HCT116 (cell line): Measurements from ENCODE around the gene NRIP3. TPM values are rescaled to one million over a fixed set of nuclear protein-coding genes. Genes with fewer than 3 reads are reported as not detected.
A peak's percentile ranks its signal among the peaks of the same experiment; 100 is the strongest.

ENCODE experiments used
- ATAC-seq: fragments of 200-7000 bp; cut with Tn5 transposase; 2 replicates; pipeline ENCODE4 v1.9.1; 2020; ENCODE audit warnings: mild to moderate bottlenecking, moderate library complexity
- BruUV-seq: library from RNA; stranded (reverse); fragments of 400-500 nt; replicated peaks from 2 replicates; lab custom pipeline; 2021; lab: Mats Ljungman, UMichigan
- CTCF ChIA-PET: fragments of 300-600 bp; sonication (Branson Sonifier 250); formaldehyde crosslinking; loops from one replicate; lab custom pipeline; 2021; ENCODE audit warnings: antibody characterized with exemption; lab: Charles Lee
- POLR2A ChIA-PET: fragments of 300-600, 350-600 bp; sonication (Branson Sonifier 250); formaldehyde crosslinking; loops from one replicate; lab custom pipeline; 2021; ENCODE audit warnings: antibody characterized with exemption; lab: Charles Lee
- RAD21 ChIA-PET, 2 experiments: fragments of 300-600 bp; sonication (Branson Sonifier 250); formaldehyde crosslinking; loops; one replicate each; lab custom pipeline; 2023; ENCODE audit warnings: low total read pairs in 2 of 2; ENCODE audit not compliant: uncharacterized antibody in 2 of 2, unreplicated experiment in 2 of 2, low non-redundant PET in 1 of 2; lab: Charles Lee
- DNase-seq: peaks from one replicate; pipeline ENCODE4 v3.0.0-alpha.2; 2010; ENCODE audit warnings: low read depth, low spot score
- H2AFZ ChIP-seq: fragments of 200-600 bp; shearing (Covaris generic), sonication (generic); 2 replicates; pipeline ENCODE4 v1.6.1; 2017; ENCODE audit warnings: low read depth, mixed run types, mixed read lengths, antibody characterized with exemption, low read length; ENCODE audit not compliant: poor library complexity, severe bottlenecking
- H3K27ac ChIP-seq: 2 replicates; pipeline ENCODE4 v1.5.1; 2012; ENCODE audit warnings: low read depth, low read length
- H3K27me3 ChIP-seq: fragments of 200-600 bp; sonication (generic); 2 replicates; pipeline ENCODE4 v1.6.1; 2016; ENCODE audit warnings: mixed run types, low read length, mixed read lengths; ENCODE audit not compliant: insufficient read depth
- H3K36me3 ChIP-seq, 2 experiments: fragments of 200-500 bp in 1 of 2; fragments of 200-600 bp in 1 of 2; sonication (Bioruptor generic) in 1 of 2; sonication (generic) in 1 of 2; 2 replicates each; pipeline versions ENCODE4 v1.5.1 to v1.6.1; 2014 to 2016; ENCODE audit warnings: low read length in 2 of 2, inconsistent platforms in 1 of 2, mixed read lengths in 1 of 2, mixed run types in 1 of 2; ENCODE audit not compliant: insufficient read depth in 2 of 2, control insufficient read depth in 1 of 2
- H3K4me1 ChIP-seq, 2 experiments: fragments of 200-600 bp in 1 of 2; sonication (generic) in 1 of 2; 2 replicates each; pipeline versions ENCODE4 v1.5.1 to v1.6.1; 2012 to 2017; ENCODE audit warnings: low read length in 2 of 2, inconsistent platforms in 1 of 2, mild to moderate bottlenecking in 1 of 2, mixed read lengths in 1 of 2, mixed run types in 1 of 2, moderate library complexity in 1 of 2; ENCODE audit not compliant: insufficient read depth in 2 of 2, control insufficient read depth in 1 of 2
- H3K4me2 ChIP-seq: fragments of 200-600 bp; sonication (generic); 2 replicates; pipeline ENCODE4 v1.6.1; 2017; ENCODE audit warnings: mixed run types, low read length, mixed read lengths
- H3K4me3 ChIP-seq, 2 experiments: fragments of 200-600 bp in 1 of 2; sonication (generic) in 1 of 2; replicated peaks in 1 of 2; 2 replicates each; pipeline ENCODE4 v1.5.1; 2011 to 2016; ENCODE audit warnings: low read length in 2 of 2, control low read depth in 1 of 2, low read depth in 1 of 2, mild to moderate bottlenecking in 1 of 2, mixed read lengths in 1 of 2, mixed run types in 1 of 2
- H3K79me2 ChIP-seq: fragments of 200-600 bp; sonication (generic); 2 replicates; pipeline ENCODE4 v1.6.1; 2017; ENCODE audit warnings: mild to moderate bottlenecking, mixed run types, low read length, moderate library complexity, mixed read lengths; ENCODE audit not compliant: insufficient read depth
- H3K9ac ChIP-seq: fragments of 200-600 bp; sonication (generic); 2 replicates; pipeline ENCODE4 v1.6.1; 2016; ENCODE audit warnings: low read length, mixed read lengths
- H3K9me2 ChIP-seq: fragments of 200-600 bp; sonication (generic), shearing (Covaris generic); 2 replicates; pipeline ENCODE4 v1.6.1; 2017; ENCODE audit warnings: mixed run types, mild to moderate bottlenecking, moderate library complexity; ENCODE audit not compliant: insufficient read depth
- H3K9me3 ChIP-seq, 2 experiments: fragments of 200-500 bp in 1 of 2; fragments of 200-600 bp in 1 of 2; sonication (Bioruptor generic) in 1 of 2; sonication (generic) in 1 of 2; 2 replicates each; pipeline ENCODE4 v1.6.1; 2014 to 2017; ENCODE audit warnings: low read length in 2 of 2, mixed read lengths in 2 of 2, inconsistent platforms in 1 of 2, low read depth in 1 of 2, mild to moderate bottlenecking in 1 of 2, mixed run types in 1 of 2, moderate library complexity in 1 of 2; ENCODE audit not compliant: control insufficient read depth in 1 of 2, insufficient read depth in 1 of 2
- H4K20me1 ChIP-seq: fragments of 200-600 bp; sonication (generic), shearing (Covaris generic); 2 replicates; pipeline ENCODE4 v1.6.1; 2017; ENCODE audit warnings: mixed run types, mild to moderate bottlenecking, moderate library complexity; ENCODE audit not compliant: insufficient read depth
- EGR1 ChIP-seq: IDR thresholded peaks from 2 replicates; pipeline ENCODE4 v1.6.1; 2012; ENCODE audit warnings: low read depth
- ELF1 ChIP-seq: IDR thresholded peaks from 2 replicates; pipeline ENCODE4 v1.6.1; 2012; ENCODE audit warnings: low read depth, borderline replicate concordance
- EZH2 ChIP-seq: fragments of 200-600 bp; sonication (generic); IDR thresholded peaks from 2 replicates; pipeline ENCODE4 v1.6.1; 2017; ENCODE audit warnings: antibody characterized with exemption, mixed run types
- EZH2phosphoT487 ChIP-seq: fragments of 200-600 bp; IDR thresholded peaks from 2 replicates; pipeline ENCODE4 v1.6.1; 2018; ENCODE audit warnings: antibody characterized with exemption, borderline replicate concordance
- FOSL1 ChIP-seq: IDR thresholded peaks from 2 replicates; pipeline ENCODE4 v1.6.1; 2012; ENCODE audit warnings: low read depth
- MAX ChIP-seq: IDR thresholded peaks from 2 replicates; pipeline ENCODE4 v1.6.1; 2012
- POLR2A ChIP-seq: IDR thresholded peaks from 2 replicates; pipeline ENCODE4 v1.7.0; 2011; ENCODE audit warnings: borderline replicate concordance; ENCODE audit not compliant: insufficient read depth, insufficient read length; ENCODE audit errors: extremely low read depth
- POLR2AphosphoS5 ChIP-seq: IDR thresholded peaks from 2 replicates; pipeline ENCODE4 v1.6.1; 2011; ENCODE audit warnings: mild to moderate bottlenecking, low read depth, low read length, moderate library complexity
- RAD21 ChIP-seq: IDR thresholded peaks from 2 replicates; pipeline ENCODE4 v1.6.1; 2012; ENCODE audit warnings: low read depth, mild to moderate bottlenecking
- REST ChIP-seq: IDR thresholded peaks from 2 replicates; pipeline ENCODE4 v1.6.1; 2012; ENCODE audit warnings: low read depth
- SIN3A ChIP-seq: IDR thresholded peaks from 2 replicates; pipeline ENCODE4 v1.6.1; 2012; ENCODE audit warnings: low read depth
- SP1 ChIP-seq: IDR thresholded peaks from 2 replicates; pipeline ENCODE4 v1.6.1; 2012; ENCODE audit warnings: low read depth
- SRF ChIP-seq: IDR thresholded peaks from 2 replicates; pipeline ENCODE4 v1.6.1; 2012; ENCODE audit warnings: low read depth
- ZFX ChIP-seq: fragments of 450-650 bp; IDR thresholded peaks from 2 replicates; pipeline ENCODE4 v1.6.1; 2017
- ZNF274 ChIP-seq: fragments of 200-500 bp; sonication (Bioruptor generic); IDR thresholded peaks from 2 replicates; pipeline ENCODE4 v1.6.1; 2014; ENCODE audit warnings: mild to moderate bottlenecking, low read depth, low read length, inconsistent platforms
- intact Hi-C: fragments of 100-400 bp; cut with micrococcal nuclease; formaldehyde crosslinking; loops from 2 replicates; pipeline ENCODE4 v1.10.0; 2022
- total RNA-seq: library from RNA; stranded (reverse); gene quantifications from one replicate; pipeline ENCODE4 v1.2.1, GENCODE V29; 2021; ENCODE audit not compliant: unreplicated experiment
- TF ChIP-seq, protein P1 (sequence below): IDR thresholded peaks from 2 replicates; pipeline ENCODE4 v1.6.1; 2011; ENCODE audit warnings: mild to moderate bottlenecking, low read length, moderate library complexity; ENCODE audit not compliant: insufficient replicate concordance; ENCODE audit errors: extremely low read depth

The NRIP3 gene
- total RNA-seq, 1 experiment from 2014 or later = 0.15 TPM

DNA sequence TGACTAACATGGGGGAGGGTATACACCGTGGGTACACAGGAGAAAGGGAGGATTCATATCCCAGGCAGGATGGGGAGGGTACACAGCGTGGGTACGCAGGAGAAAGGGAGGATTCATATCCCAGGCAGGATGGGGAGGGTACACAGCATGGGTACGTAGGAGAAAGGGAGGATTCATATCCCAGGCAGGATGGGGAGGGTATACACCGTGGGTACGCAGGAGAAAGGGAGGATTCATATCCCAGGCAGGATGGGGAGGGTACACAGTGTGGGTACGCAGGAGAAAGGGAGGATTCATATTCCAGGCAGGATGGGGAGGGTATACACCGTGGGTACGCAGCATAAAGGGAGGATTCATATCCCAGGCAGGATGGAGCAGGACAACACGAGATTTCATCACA lies 36.6 kb upstream of the NRIP3 start:
- no TSS peak for BruUV-seq
- H2AFZ ChIP-seq = no peak overlapping the region
- no peaks in the 10 kb centered on the region for H4K20me1 ChIP-seq
- DNase-seq (no peak), ATAC-seq (no peak)
- H3K4me1 ChIP-seq = peaks cover 0 to 22% of the 10 kb centered on the region in 2 experiments; a peak in 2 of 4 replicates
- ChIA-PET CTCF (no interaction called here), POLR2A (no interaction called here), RAD21 (no interaction called here)
- no peak overlapping the region for H3K27ac ChIP-seq
- H3K4me3 ChIP-seq = no peak overlapping the region
- H3K9me2 ChIP-seq = no peaks in the 10 kb centered on the region
- no peaks in the 10 kb centered on the region for H3K79me2 ChIP-seq
- intact Hi-C loops = no loop called here
- no peak overlapping the region for H3K9ac ChIP-seq
- H3K27me3 ChIP-seq = no peaks in the 10 kb centered on the region
- H3K9me3 ChIP-seq = no peaks in the 10 kb centered on the region
- H3K36me3 ChIP-seq = no peaks in the 10 kb centered on the region
- TF ChIP-seq ZNF274 (peak; percentile 23; the same call in 1 of the 2 replicates), SRF (no peak)
- H3K4me2 ChIP-seq = no peak overlapping the region

DNA sequence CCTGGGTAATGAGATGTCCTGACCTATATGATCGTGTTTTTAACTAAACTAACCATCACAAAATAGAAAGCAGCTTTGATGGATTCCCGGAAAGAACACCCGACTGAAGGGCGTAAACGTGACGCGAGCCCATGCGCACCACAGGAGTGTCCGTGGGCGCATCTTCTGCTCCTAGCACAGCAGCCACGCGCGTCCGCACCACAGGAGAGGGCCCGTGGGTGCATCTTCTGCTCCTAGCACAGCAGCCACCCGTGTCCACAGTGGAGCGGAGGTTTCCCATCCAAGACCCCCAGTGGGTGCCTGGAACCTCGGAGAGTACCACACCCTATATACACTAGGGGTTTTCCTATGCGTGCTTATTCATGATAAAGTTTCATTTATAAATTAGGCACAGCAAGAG lies 36.1 kb upstream of the NRIP3 start:
- CTCF ChIA-PET = no interaction called here
- TF ChIP-seq REST (no peak), SIN3A (no peak), EGR1 (no peak), POLR2A (no peak), SP1 (no peak), EZH2phosphoT487 (no peak), ZFX (no peak), POLR2AphosphoS5 (no peak), FOSL1 (no peak), SRF (no peak), ELF1 (no peak), EZH2 (no peak), MAX (no peak), RAD21 (no peak)
- TF ChIP-seq, protein P1, sequence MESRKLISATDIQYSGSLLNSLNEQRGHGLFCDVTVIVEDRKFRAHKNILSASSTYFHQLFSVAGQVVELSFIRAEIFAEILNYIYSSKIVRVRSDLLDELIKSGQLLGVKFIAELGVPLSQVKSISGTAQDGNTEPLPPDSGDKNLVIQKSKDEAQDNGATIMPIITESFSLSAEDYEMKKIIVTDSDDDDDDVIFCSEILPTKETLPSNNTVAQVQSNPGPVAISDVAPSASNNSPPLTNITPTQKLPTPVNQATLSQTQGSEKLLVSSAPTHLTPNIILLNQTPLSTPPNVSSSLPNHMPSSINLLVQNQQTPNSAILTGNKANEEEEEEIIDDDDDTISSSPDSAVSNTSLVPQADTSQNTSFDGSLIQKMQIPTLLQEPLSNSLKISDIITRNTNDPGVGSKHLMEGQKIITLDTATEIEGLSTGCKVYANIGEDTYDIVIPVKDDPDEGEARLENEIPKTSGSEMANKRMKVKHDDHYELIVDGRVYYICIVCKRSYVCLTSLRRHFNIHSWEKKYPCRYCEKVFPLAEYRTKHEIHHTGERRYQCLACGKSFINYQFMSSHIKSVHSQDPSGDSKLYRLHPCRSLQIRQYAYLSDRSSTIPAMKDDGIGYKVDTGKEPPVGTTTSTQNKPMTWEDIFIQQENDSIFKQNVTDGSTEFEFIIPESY = no peak

More for the DNA sequence above, 36.1 kb upstream of the NRIP3 start:
- H2AFZ ChIP-seq = no peak overlapping the region
- H3K4me2 ChIP-seq = peak overlapping the region; percentile 60; the same call in 1 of the 2 replicates
- H3K9ac ChIP-seq = no peak overlapping the region
- no peak for ATAC-seq
- no TSS peak for BruUV-seq
- H4K20me1 ChIP-seq = no peaks in the 10 kb centered on the region
- intact Hi-C loops = no loop called here
- H3K9me2 ChIP-seq = no peaks in the 10 kb centered on the region
- no peaks in the 10 kb centered on the region for H3K9me3 ChIP-seq
- POLR2A ChIA-PET = no interaction called here
- no peaks in the 10 kb centered on the region for H3K27me3 ChIP-seq
- RAD21 ChIA-PET = no interaction called here
- peaks cover 0 to 22% of the 10 kb centered on the region in 2 experiments; a peak in 2 of 4 replicates for H3K4me1 ChIP-seq
- H3K27ac ChIP-seq = no peak overlapping the region
- H3K4me3 ChIP-seq = no peak overlapping the region
- H3K36me3 ChIP-seq = no peaks in the 10 kb centered on the region
- DNase-seq = no peak
- no peaks in the 10 kb centered on the region for H3K79me2 ChIP-seq
